Left renal cortex interstitium (tissue), 4 donors: ENCODE results near the gene SLAIN2. TPM values are rescaled to one million over a fixed set of nuclear protein-coding genes. Genes with fewer than 3 reads are reported as not detected.

Source experiments
- DNase-seq, 4 donors: peaks; one replicate each; pipeline ENCODE4 v3.0.0-alpha.2; 2013; ENCODE audit warnings: low read depth in 4 of 4, low spot score in 2 of 4, missing footprints in 1 of 4
- polyA plus RNA-seq, 4 donors: library from polyadenylated mRNA; unstranded; fragments of 120-200 nt; gene quantifications; one replicate each; pipeline ENCODE4 v1.2.1, GENCODE V29; 2013; ENCODE audit not compliant: insufficient read length in 4 of 4

SLAIN2 gene
- polyA plus RNA-seq, 4 donors, result 53.3 to 65.4 (median 64.8) TPM

GRCh38 chr4:48367016-48367415 lies 25.7 kb downstream of the SLAIN2 start:
- DNase-seq, result no peak

GRCh38 chr4:48368389-48368788 lies 27.1 kb downstream of the SLAIN2 start:
- no peak for DNase-seq

- no peak for DNase-seq
These were observed 27.9 kb downstream of the SLAIN2 start for GRCh38 chr4:48369248-48369647.

- no peak for DNase-seq
These were observed 28.4 kb downstream of the SLAIN2 start for GRCh38 chr4:48369771-48370170.

GRCh38 chr4:48370260-48371134 lies 29.2 kb downstream of the SLAIN2 start:
- DNase-seq, result no peak

- no peak for DNase-seq
These were observed 30.9 kb downstream of the SLAIN2 start for GRCh38 chr4:48372272-48372671.

GRCh38 chr4:48375651-48376304 lies 34.4 kb downstream of the SLAIN2 start:
- DNase-seq, result no peak

- no peak for DNase-seq
These were observed 38.4 kb downstream of the SLAIN2 start for GRCh38 chr4:48379587-48380180.

GRCh38 chr4:48380583-48381167 lies 39.3 kb downstream of the SLAIN2 start:
- no peak for DNase-seq

- no peak for DNase-seq
These were observed 47.3 kb downstream of the SLAIN2 start for GRCh38 chr4:48388525-48389154.

- DNase-seq, result no peak
These were observed 54.7 kb downstream of the SLAIN2 start for GRCh38 chr4:48396043-48396442.

GRCh38 chr4:48400416-48400815 lies 59.1 kb downstream of the SLAIN2 start:
- DNase-seq, result no peak

- DNase-seq, result no peak
These were observed 62.0 kb downstream of the SLAIN2 start for GRCh38 chr4:48403358-48403757.

- no peak for DNase-seq
These were observed 62.5 kb downstream of the SLAIN2 start for GRCh38 chr4:48403779-48404178.

GRCh38 chr4:48405924-48406323 lies 64.6 kb downstream of the SLAIN2 start:
- DNase-seq, result no peak

GRCh38 chr4:48409203-48409602 lies 67.9 kb downstream of the SLAIN2 start:
- no peak for DNase-seq

- DNase-seq, result no peak
These were observed 69.5 kb downstream of the SLAIN2 start for GRCh38 chr4:48410812-48411211.

- no peak for DNase-seq
These were observed 78.8 kb downstream of the SLAIN2 start for GRCh38 chr4:48420144-48420543.

- DNase-seq, result no peak
These were observed 79.8 kb downstream of the SLAIN2 start for GRCh38 chr4:48421101-48421500.

- no peak for DNase-seq
These were observed 87.6 kb downstream of the SLAIN2 start for GRCh38 chr4:48428926-48429325.
